ENCODE measurements around the gene PSMC2.

DNA sequence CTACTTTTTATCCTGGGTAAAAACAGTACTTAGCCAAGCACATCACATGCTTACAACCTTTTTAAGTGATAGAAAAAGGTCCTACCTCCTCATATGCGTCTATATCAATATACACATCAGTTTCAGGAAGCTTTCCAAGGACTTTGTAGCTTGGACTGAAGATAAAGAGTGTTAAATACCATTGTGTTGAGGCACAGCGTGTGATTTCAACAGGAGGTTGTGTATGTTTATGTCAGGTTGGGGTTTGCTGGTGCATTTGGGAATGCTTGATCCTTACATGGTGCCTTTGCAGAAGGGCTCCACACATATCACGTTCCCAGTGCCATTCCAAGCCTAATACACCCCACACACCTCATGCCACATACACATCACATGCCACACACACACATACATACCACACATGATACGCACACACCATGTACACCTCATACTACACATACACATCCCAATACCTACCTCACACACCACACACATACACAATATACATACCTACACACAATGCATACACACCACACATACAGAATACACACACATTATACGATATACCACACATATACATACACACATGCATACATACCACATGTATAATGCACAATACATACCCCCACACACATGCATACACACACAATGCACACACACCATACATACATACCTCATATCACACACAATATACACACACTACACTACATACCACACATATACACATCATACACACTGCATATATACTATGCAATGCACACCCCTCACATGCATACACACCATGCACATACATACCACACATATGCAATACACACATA is 33.1 kb downstream of the PSMC2 start:
- TF ChIP-seq, protein P1, sequence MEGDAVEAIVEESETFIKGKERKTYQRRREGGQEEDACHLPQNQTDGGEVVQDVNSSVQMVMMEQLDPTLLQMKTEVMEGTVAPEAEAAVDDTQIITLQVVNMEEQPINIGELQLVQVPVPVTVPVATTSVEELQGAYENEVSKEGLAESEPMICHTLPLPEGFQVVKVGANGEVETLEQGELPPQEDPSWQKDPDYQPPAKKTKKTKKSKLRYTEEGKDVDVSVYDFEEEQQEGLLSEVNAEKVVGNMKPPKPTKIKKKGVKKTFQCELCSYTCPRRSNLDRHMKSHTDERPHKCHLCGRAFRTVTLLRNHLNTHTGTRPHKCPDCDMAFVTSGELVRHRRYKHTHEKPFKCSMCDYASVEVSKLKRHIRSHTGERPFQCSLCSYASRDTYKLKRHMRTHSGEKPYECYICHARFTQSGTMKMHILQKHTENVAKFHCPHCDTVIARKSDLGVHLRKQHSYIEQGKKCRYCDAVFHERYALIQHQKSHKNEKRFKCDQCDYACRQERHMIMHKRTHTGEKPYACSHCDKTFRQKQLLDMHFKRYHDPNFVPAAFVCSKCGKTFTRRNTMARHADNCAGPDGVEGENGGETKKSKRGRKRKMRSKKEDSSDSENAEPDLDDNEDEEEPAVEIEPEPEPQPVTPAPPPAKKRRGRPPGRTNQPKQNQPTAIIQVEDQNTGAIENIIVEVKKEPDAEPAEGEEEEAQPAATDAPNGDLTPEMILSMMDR (conservative IDR thresholded peaks at IDR 0.05; ENCODE audit: low read depth in 2 of 2) = no peak
- no peak for TF ChIP-seq EZH2phosphoT487 (IDR thresholded peaks at IDR 0.05; ENCODE audit: unreplicated experiment)
- TF ChIP-seq, protein P2, sequence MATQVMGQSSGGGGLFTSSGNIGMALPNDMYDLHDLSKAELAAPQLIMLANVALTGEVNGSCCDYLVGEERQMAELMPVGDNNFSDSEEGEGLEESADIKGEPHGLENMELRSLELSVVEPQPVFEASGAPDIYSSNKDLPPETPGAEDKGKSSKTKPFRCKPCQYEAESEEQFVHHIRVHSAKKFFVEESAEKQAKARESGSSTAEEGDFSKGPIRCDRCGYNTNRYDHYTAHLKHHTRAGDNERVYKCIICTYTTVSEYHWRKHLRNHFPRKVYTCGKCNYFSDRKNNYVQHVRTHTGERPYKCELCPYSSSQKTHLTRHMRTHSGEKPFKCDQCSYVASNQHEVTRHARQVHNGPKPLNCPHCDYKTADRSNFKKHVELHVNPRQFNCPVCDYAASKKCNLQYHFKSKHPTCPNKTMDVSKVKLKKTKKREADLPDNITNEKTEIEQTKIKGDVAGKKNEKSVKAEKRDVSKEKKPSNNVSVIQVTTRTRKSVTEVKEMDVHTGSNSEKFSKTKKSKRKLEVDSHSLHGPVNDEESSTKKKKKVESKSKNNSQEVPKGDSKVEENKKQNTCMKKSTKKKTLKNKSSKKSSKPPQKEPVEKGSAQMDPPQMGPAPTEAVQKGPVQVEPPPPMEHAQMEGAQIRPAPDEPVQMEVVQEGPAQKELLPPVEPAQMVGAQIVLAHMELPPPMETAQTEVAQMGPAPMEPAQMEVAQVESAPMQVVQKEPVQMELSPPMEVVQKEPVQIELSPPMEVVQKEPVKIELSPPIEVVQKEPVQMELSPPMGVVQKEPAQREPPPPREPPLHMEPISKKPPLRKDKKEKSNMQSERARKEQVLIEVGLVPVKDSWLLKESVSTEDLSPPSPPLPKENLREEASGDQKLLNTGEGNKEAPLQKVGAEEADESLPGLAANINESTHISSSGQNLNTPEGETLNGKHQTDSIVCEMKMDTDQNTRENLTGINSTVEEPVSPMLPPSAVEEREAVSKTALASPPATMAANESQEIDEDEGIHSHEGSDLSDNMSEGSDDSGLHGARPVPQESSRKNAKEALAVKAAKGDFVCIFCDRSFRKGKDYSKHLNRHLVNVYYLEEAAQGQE (IDR thresholded peaks at IDR 0.05; ENCODE audit: unreplicated experiment) = no peak
- TF ChIP-seq ZNF114 (CRISPR knock-in tag; IDR thresholded peaks at IDR 0.05) = no peak
- TF ChIP-seq EZH2 (IDR thresholded peaks at IDR 0.05; ENCODE audit: low read depth, unreplicated experiment) = no peak
- TF ChIP-seq CREB1 (CRISPR knock-in tag; IDR thresholded peaks at IDR 0.05; ENCODE audit: low read depth) = no peak
- TF ChIP-seq POLR2AphosphoS5 (IDR thresholded peaks at IDR 0.05; ENCODE audit: low read depth) = no peak
- no peak for TF ChIP-seq STAT1 (IDR thresholded peaks at IDR 0.05; ENCODE audit: unreplicated experiment)
- no peak for TF ChIP-seq NANOG (IDR thresholded peaks at IDR 0.05; ENCODE audit: borderline replicate concordance)

Measured in GM23338 (cell line).